ENCODE results near the gene FBXO42. TPM values are rescaled to one million over a fixed set of nuclear protein-coding genes. Genes with fewer than 3 reads are reported as not detected.

FBXO42 gene
- total and polyA plus RNA-seq, 9 of the 15 experiments (the other 6 are each of a cell fraction or from before 2014, with no cell fraction given), result 7.2 to 24.8 (median 17.4) TPM

GRCh38 chr1:16300436-16300835, 51.8 kb downstream of the FBXO42 start:
- no peak overlapping the region for H2AFZ ChIP-seq (ENCODE audit: low read depth, low read length)
- peak; percentile 51; the same call in 1 of the 2 replicates for TF ChIP-seq CEBPB (tag; IDR thresholded peaks at IDR 0.05)
- no peak for TF ChIP-seq SMAD2 (IDR thresholded peaks at IDR 0.05; ENCODE audit: low read depth, low read length)
- peaks cover 58% of the 10 kb centered on the region for H3K36me3 ChIP-seq (ENCODE audit: control insufficient read depth, insufficient read depth, low read length)
- H3K27me3 ChIP-seq (ENCODE audit: control insufficient read depth in 2 of 2, insufficient read depth in 2 of 2, low read length in 2 of 2), result no peaks in the 10 kb centered on the region
- no peaks in the 10 kb centered on the region for H3K9me1 ChIP-seq (ENCODE audit: control insufficient read depth, insufficient read depth, low read length)
- no peak for DNase-seq (ENCODE audit: extremely low read depth in 1 of 4, low spot score in 3 of 4)
- BruUV-seq (replicated peaks), result no TSS peak
- H4K20me1 ChIP-seq (replicated peaks; ENCODE audit: control insufficient read depth, insufficient read depth, low read length), result 0 out of 2 replicates have a peak, but pooled peaks cover 5% of the 10 kb centered on the region
- no peaks in the 10 kb centered on the region for H3K9me3 ChIP-seq (replicated peaks; ENCODE audit: control insufficient read depth, insufficient read depth, low read depth, low read length)
- ATAC-seq, result no peak
- 69% methylated on average over 3 of the region's 3 CpGs for WGBS (ENCODE audit: insufficient coverage, low coverage, missing lambda C conversion rate)
- H3K9ac ChIP-seq (ENCODE audit: insufficient read depth in 1 of 2, low read depth in 2 of 2, low read length in 2 of 2), result no peak overlapping the region
- ChIA-PET POLR2A (no interaction called here), CTCF (ENCODE audit: low intra/inter-chr PET ratio) (no interaction called here)
- H3K4me1 ChIP-seq (replicated peaks in 1 of 2; ENCODE audit: control insufficient read depth in 2 of 2, insufficient read depth in 2 of 2, low read length in 2 of 2), result no peaks in the 10 kb centered on the region; a peak in 1 of 5 replicates
- H3K27ac ChIP-seq (ENCODE audit: extremely low read depth, low read depth, low read length), result no peak overlapping the region
- H3K4me2 ChIP-seq (ENCODE audit: insufficient read depth, low read length), result no peak overlapping the region
- intact Hi-C loops (cut with micrococcal nuclease), result no loop called here
- no peak overlapping the region for H3K4me3 ChIP-seq
- in situ Hi-C loops (cut with MboI), result no loop called here
- H3K79me2 ChIP-seq (ENCODE audit: control insufficient read depth, insufficient read depth, low read length), result no peaks in the 10 kb centered on the region
- FAIRE-seq, result no peak

- BruUV-seq (replicated peaks), result no TSS peak
- H3K9me3 ChIP-seq (replicated peaks; ENCODE audit: control insufficient read depth, insufficient read depth, low read depth, low read length), result no peaks in the 10 kb centered on the region
- peaks cover 0 to 3% of the 10 kb centered on the region in 2 experiments; a peak in 1 of 5 replicates for H3K4me1 ChIP-seq (replicated peaks in 1 of 2; ENCODE audit: control insufficient read depth in 2 of 2, insufficient read depth in 2 of 2, low read length in 2 of 2)
- no peak for ATAC-seq
- H3K9ac ChIP-seq (ENCODE audit: insufficient read depth in 1 of 2, low read depth in 2 of 2, low read length in 2 of 2), result no peak overlapping the region
- no peak overlapping the region for H3K4me3 ChIP-seq
- no peak overlapping the region for H2AFZ ChIP-seq (ENCODE audit: low read depth, low read length)
- no peak for FAIRE-seq
- in situ Hi-C loops (cut with MboI), result no loop called here
- H3K4me2 ChIP-seq (ENCODE audit: insufficient read depth, low read length), result no peak overlapping the region
- peaks cover 59% of the 10 kb centered on the region for H3K36me3 ChIP-seq (ENCODE audit: control insufficient read depth, insufficient read depth, low read length)
- WGBS (ENCODE audit: insufficient coverage, low coverage, missing lambda C conversion rate), result 95% methylated on average over 12 of the region's 12 CpGs
- intact Hi-C loops (cut with micrococcal nuclease), result no loop called here
- no peaks in the 10 kb centered on the region for H3K27me3 ChIP-seq (ENCODE audit: control insufficient read depth in 2 of 2, insufficient read depth in 2 of 2, low read length in 2 of 2)
- H3K79me2 ChIP-seq (ENCODE audit: control insufficient read depth, insufficient read depth, low read length), result no peaks in the 10 kb centered on the region
- POLR2A ChIA-PET, result interaction anchor here (0.9 kb wide), 1 partner anchor 9 kb away, joined by 5 read pairs; no protein-coding TSS in a partner anchor
- no peaks in the 10 kb centered on the region for H3K9me1 ChIP-seq (ENCODE audit: control insufficient read depth, insufficient read depth, low read length)
- 0 out of 2 replicates have a peak, but pooled peaks cover 5% of the 10 kb centered on the region for H4K20me1 ChIP-seq (replicated peaks; ENCODE audit: control insufficient read depth, insufficient read depth, low read length)
- DNase-seq (ENCODE audit: extremely low read depth in 1 of 4, low spot score in 3 of 4), result no peak
- H3K27ac ChIP-seq (ENCODE audit: extremely low read depth, low read depth, low read length), result no peak overlapping the region
- CTCF ChIA-PET (ENCODE audit: low intra/inter-chr PET ratio), result no interaction called here
- TF ChIP-seq CEBPG (CRISPR knock-in tag; IDR thresholded peaks at IDR 0.05) (no peak), CEBPG (tag; conservative IDR thresholded peaks at IDR 0.05 in 1 of 2, IDR thresholded peaks at IDR 0.05 in 1 of 2) (no peak), POLR3A (IDR thresholded peaks at IDR 0.05; ENCODE audit: borderline replicate concordance, extremely low read depth, insufficient read depth, insufficient read length) (no peak), LARP7 (IDR thresholded peaks at IDR 0.05) (no peak), HINFP (tag; conservative IDR thresholded peaks at IDR 0.05; ENCODE audit: low read depth) (no peak), ZNF830 (CRISPR knock-in tag; IDR thresholded peaks at IDR 0.05) (no peak), PREB (CRISPR knock-in tag; IDR thresholded peaks at IDR 0.05) (no peak), HDAC6 (IDR thresholded peaks at IDR 0.05; ENCODE audit: low read depth, low read length) (no peak), ZNF140 (CRISPR knock-in tag; IDR thresholded peaks at IDR 0.05) (no peak), CTCF (IDR thresholded peaks at IDR 0.05 in 2 of 3, conservative IDR thresholded peaks at IDR 0.05 in 1 of 3; ENCODE audit: insufficient read depth in 2 of 3, low read depth in 1 of 3, low read length in 3 of 3) (no peak)
Observed at GRCh38 chr1:16298653-16299052, 53.6 kb downstream of the FBXO42 start.

Data from K562 (cell line).